Measurements from ENCODE around the gene TMEM203. TPM values are rescaled to one million over a fixed set of nuclear protein-coding genes. Genes with fewer than 3 reads are reported as not detected.

TMEM203 gene
- total and polyA plus RNA-seq, 9 donors, result 29.2 to 40.8 (median 37.5) TPM

DNA sequence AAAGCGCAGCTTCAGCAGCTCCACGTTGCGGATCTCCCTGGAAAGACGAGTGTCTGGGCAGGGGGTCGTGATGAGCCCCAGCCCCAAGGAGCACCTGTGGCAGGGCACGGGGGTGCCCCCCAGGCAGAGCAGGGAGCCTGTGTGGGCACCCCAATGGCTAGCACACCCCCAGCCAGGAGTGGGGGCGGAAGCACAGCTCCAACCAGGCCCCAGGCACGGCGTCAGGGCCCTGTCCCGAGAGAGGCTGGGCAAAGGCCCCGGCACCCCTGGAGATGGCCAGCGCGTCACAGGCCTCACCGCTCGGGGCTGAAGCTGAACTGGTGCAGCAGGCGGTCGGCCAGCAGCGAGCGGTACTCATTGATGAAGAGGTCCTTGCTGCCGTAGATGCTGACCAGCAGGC lies 25.0 kb downstream of the TMEM203 start:
- TF ChIP-seq POLR2A (IDR thresholded peaks at IDR 0.05), result no peak
- TF ChIP-seq EP300 (IDR thresholded peaks at IDR 0.05), result no peak
- TF ChIP-seq, protein P1, sequence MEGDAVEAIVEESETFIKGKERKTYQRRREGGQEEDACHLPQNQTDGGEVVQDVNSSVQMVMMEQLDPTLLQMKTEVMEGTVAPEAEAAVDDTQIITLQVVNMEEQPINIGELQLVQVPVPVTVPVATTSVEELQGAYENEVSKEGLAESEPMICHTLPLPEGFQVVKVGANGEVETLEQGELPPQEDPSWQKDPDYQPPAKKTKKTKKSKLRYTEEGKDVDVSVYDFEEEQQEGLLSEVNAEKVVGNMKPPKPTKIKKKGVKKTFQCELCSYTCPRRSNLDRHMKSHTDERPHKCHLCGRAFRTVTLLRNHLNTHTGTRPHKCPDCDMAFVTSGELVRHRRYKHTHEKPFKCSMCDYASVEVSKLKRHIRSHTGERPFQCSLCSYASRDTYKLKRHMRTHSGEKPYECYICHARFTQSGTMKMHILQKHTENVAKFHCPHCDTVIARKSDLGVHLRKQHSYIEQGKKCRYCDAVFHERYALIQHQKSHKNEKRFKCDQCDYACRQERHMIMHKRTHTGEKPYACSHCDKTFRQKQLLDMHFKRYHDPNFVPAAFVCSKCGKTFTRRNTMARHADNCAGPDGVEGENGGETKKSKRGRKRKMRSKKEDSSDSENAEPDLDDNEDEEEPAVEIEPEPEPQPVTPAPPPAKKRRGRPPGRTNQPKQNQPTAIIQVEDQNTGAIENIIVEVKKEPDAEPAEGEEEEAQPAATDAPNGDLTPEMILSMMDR (IDR thresholded peaks at IDR 0.05), result no peak
- H3K27me3 ChIP-seq, result no peaks in the 10 kb centered on the region
- H3K9me3 ChIP-seq, result no peaks in the 10 kb centered on the region
- no peak overlapping the region for H3K27ac ChIP-seq
- no peaks in the 10 kb centered on the region for H3K4me1 ChIP-seq (ENCODE audit: insufficient read depth)
- H3K4me3 ChIP-seq, result no peak overlapping the region
- no peak for DNase-seq
- WGBS, 3 donors, result 89 to 91% (median 90%) methylated on average over 19 to 20 of the region's 20 CpGs
- no peaks in the 10 kb centered on the region for H3K36me3 ChIP-seq
- intact Hi-C loops (cut with DNase I), result no loop called here

DNA sequence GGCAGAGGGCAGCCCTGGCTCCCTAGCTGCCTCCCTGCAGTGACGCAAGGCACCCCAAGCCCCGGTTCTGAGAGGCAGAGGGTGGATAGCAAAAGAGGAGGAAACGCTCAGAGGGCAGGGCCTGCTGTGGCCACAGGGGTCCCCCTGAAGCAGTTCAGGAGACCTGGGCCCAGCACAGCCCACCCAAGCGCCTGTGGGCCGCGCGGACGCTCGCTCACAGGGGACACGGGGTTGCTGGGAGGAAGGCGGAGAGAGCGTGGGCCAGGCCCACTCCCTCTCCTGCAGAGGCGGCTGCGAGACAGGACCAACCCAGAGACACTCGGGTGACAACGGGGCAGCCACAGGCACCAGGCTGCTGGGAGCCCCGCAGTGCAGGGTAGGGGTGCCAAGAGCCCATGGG lies 25.7 kb downstream of the TMEM203 start:
- no peak for TF ChIP-seq EP300 (IDR thresholded peaks at IDR 0.05)
- TF ChIP-seq POLR2A (IDR thresholded peaks at IDR 0.05), result no peak
- TF ChIP-seq, protein P1 (IDR thresholded peaks at IDR 0.05), result no peak
- Histone ChIP-seq H3K36me3 (no peaks in the 10 kb centered on the region), H3K27me3 (no peaks in the 10 kb centered on the region), H3K4me1 (ENCODE audit: insufficient read depth) (no peaks in the 10 kb centered on the region), H3K9me3 (no peaks in the 10 kb centered on the region), H3K4me3 (no peak overlapping the region), H3K27ac (no peak overlapping the region)
- intact Hi-C loops (cut with DNase I), result no loop called here
- WGBS, 3 donors, result 86 to 96% (median 94%) methylated on average over 17 of the region's 17 CpGs
- DNase-seq, result no peak

GRCh38 chr9:137178939-137179630 lies 26.4 kb downstream of the TMEM203 start:
- H3K27me3 ChIP-seq, result no peaks in the 10 kb centered on the region
- 83 to 86% (median 85%) methylated on average over 18 to 19 of the region's 19 CpGs for WGBS, 3 donors
- H3K36me3 ChIP-seq, result no peaks in the 10 kb centered on the region
- no peaks in the 10 kb centered on the region for H3K9me3 ChIP-seq
- no peak overlapping the region for H3K27ac ChIP-seq
- H3K4me3 ChIP-seq, result no peak overlapping the region
- no peak for DNase-seq
- TF ChIP-seq, protein P1 (IDR thresholded peaks at IDR 0.05), result no peak
- TF ChIP-seq EP300 (IDR thresholded peaks at IDR 0.05) (no peak), POLR2A (IDR thresholded peaks at IDR 0.05) (no peak)
- no peaks in the 10 kb centered on the region for H3K4me1 ChIP-seq (ENCODE audit: insufficient read depth)
- intact Hi-C loops (cut with DNase I), result no loop called here

- no peaks in the 10 kb centered on the region for H3K4me1 ChIP-seq (ENCODE audit: insufficient read depth)
- intact Hi-C loops (cut with DNase I), result no loop called here
- H3K36me3 ChIP-seq, result no peaks in the 10 kb centered on the region
- DNase-seq, result no peak
- H3K27ac ChIP-seq, result no peak overlapping the region
- no peaks in the 10 kb centered on the region for H3K27me3 ChIP-seq
- no peak overlapping the region for H3K4me3 ChIP-seq
- no peaks in the 10 kb centered on the region for H3K9me3 ChIP-seq
- TF ChIP-seq POLR2A (IDR thresholded peaks at IDR 0.05) (no peak), EP300 (IDR thresholded peaks at IDR 0.05) (no peak)
- TF ChIP-seq, protein P1 (IDR thresholded peaks at IDR 0.05), result no peak
- WGBS, 3 donors, result 84 to 87% (median 84%) methylated on average over 22 to 23 of the region's 23 CpGs
Measured at GRCh38 chr9:137178201-137178938, 27.1 kb downstream of the TMEM203 start.

Data from ovary (tissue), 9 donors.